IPS-11a (cell line): ENCODE data around the gene RALGAPA1.
"Not testable (repeated sequence)": the region's sequence is repeated elsewhere in the genome, so short reads cannot be mapped to it uniquely, and the experiment has no call there.

Experiments
- H3K4me3 ChIP-seq: one replicate; pipeline ENCODE4 v1.5.1; 2013; ENCODE audit warnings: low read depth, low read length, control low read depth

The RALGAPA1 gene

GRCh38 chr14:35766700-35767082 lies 42.4 kb downstream of the RALGAPA1 start:
- H3K4me3 ChIP-seq: no peak overlapping the region

- no peak overlapping the region for H3K4me3 ChIP-seq
These were observed 42.9 kb downstream of the RALGAPA1 start for GRCh38 chr14:35766036-35766699.

- H3K4me3 ChIP-seq: no peak overlapping the region
These were observed 47.2 kb downstream of the RALGAPA1 start for GRCh38 chr14:35761922-35762321.

- H3K4me3 ChIP-seq: no peak overlapping the region
These were observed 49.0 kb downstream of the RALGAPA1 start for GRCh38 chr14:35760143-35760542.

- no peak overlapping the region for H3K4me3 ChIP-seq
These were observed 50.5 kb downstream of the RALGAPA1 start for GRCh38 chr14:35758523-35759129.

GRCh38 chr14:35754671-35755070 lies 54.4 kb downstream of the RALGAPA1 start:
- H3K4me3 ChIP-seq: no peak overlapping the region

- no peak overlapping the region for H3K4me3 ChIP-seq
These were observed 56.7 kb downstream of the RALGAPA1 start for GRCh38 chr14:35752380-35752779.

- no peak overlapping the region for H3K4me3 ChIP-seq
These were observed 58.7 kb downstream of the RALGAPA1 start for GRCh38 chr14:35750202-35750904.

- H3K4me3 ChIP-seq: no peak overlapping the region
These were observed 61.7 kb downstream of the RALGAPA1 start for GRCh38 chr14:35747379-35747778.

- no peak overlapping the region for H3K4me3 ChIP-seq
These were observed 66.7 kb downstream of the RALGAPA1 start for GRCh38 chr14:35742442-35742841.

GRCh38 chr14:35742032-35742371 lies 67.1 kb downstream of the RALGAPA1 start:
- H3K4me3 ChIP-seq: no peak overlapping the region

- no peak overlapping the region for H3K4me3 ChIP-seq
These were observed 67.6 kb downstream of the RALGAPA1 start for GRCh38 chr14:35741345-35742031.

- H3K4me3 ChIP-seq: no peak overlapping the region
These were observed 68.9 kb downstream of the RALGAPA1 start for GRCh38 chr14:35740215-35740614.

- not testable (repeated sequence) for H3K4me3 ChIP-seq
These were observed 73.9 kb downstream of the RALGAPA1 start for GRCh38 chr14:35735163-35735562.

- H3K4me3 ChIP-seq: not testable (repeated sequence)
These were observed 75.6 kb downstream of the RALGAPA1 start for GRCh38 chr14:35733510-35733909.

- H3K4me3 ChIP-seq: no peak overlapping the region
These were observed 78.2 kb downstream of the RALGAPA1 start for GRCh38 chr14:35730871-35731270.

- H3K4me3 ChIP-seq: no peak overlapping the region
These were observed 81.3 kb downstream of the RALGAPA1 start for GRCh38 chr14:35727764-35728163.

- no peak overlapping the region for H3K4me3 ChIP-seq
These were observed 83.2 kb downstream of the RALGAPA1 start for GRCh38 chr14:35725930-35726329.

- H3K4me3 ChIP-seq: no peak overlapping the region
These were observed 94.0 kb downstream of the RALGAPA1 start for GRCh38 chr14:35715079-35715478.

- no peak overlapping the region for H3K4me3 ChIP-seq
These were observed 96.6 kb downstream of the RALGAPA1 start for GRCh38 chr14:35712466-35712865.

- no peak overlapping the region for H3K4me3 ChIP-seq
These were observed 101.0 kb downstream of the RALGAPA1 start for GRCh38 chr14:35708062-35708461.

- H3K4me3 ChIP-seq: no peak overlapping the region
These were observed 103.5 kb downstream of the RALGAPA1 start for GRCh38 chr14:35705636-35706035.
